HepG2 (cell line): ENCODE data around the gene HTD2.

ENCODE experiments used
- FOXP4 ChIP-seq: sonication (generic); formaldehyde crosslinking; IDR thresholded peaks from 2 replicates; pipeline ENCODE4 v1.4.0; 2020; ENCODE audit warnings: missing genetic modification reagents
- TAF1 ChIP-seq: sonication (generic); formaldehyde crosslinking; IDR thresholded peaks from 2 replicates; pipeline ENCODE4 v1.4.0; 2020; ENCODE audit warnings: missing genetic modification reagents
- ZNF296 ChIP-seq: sonication (generic); formaldehyde crosslinking; conservative IDR thresholded peaks from 2 replicates; pipeline ENCODE4 v1.5.0; 2020; ENCODE audit warnings: mild to moderate bottlenecking, missing genetic modification reagents

- no peak for TF ChIP-seq TAF1
- no peak for TF ChIP-seq ZNF296 (CRISPR knock-in tag)
- TF ChIP-seq FOXP4 (CRISPR knock-in tag): no peak
These were observed 13.5 kb upstream of the HTD2 start for GRCh38 chr3:58292866-58293265.
